SU-DHL-6 (cell line): Measurements from ENCODE around the gene WARS2.

Experiments
- H2AFZ ChIP-seq: fragments of 200-600 bp; sonication (generic); 2 replicates; pipeline ENCODE4 v1.6.1; 2014; ENCODE audit warnings: low read depth, mild to moderate bottlenecking, moderate library complexity, mixed read lengths, antibody characterized with exemption, low read length; ENCODE audit not compliant: severe bottlenecking
- H3F3A ChIP-seq: fragments of 200-600 bp; shearing (Covaris generic); 2 replicates; pipeline ENCODE4 v1.6.0; 2016; ENCODE audit warnings: antibody characterized with exemption, mild to moderate bottlenecking; ENCODE audit not compliant: insufficient read depth
- H3K27ac ChIP-seq: fragments of 200-600 bp; sonication (generic); 2 replicates; pipeline ENCODE4 v1.5.1; 2016; ENCODE audit warnings: low read depth, mild to moderate bottlenecking, low read length, moderate library complexity, mixed read lengths
- H3K27me3 ChIP-seq: fragments of 200-600 bp; sonication (generic), shearing (Covaris generic); 2 replicates; pipeline ENCODE4 v1.6.0; 2014; ENCODE audit warnings: mild to moderate bottlenecking, low read length
- H3K36me3 ChIP-seq: fragments of 200-600 bp; sonication (generic); 2 replicates; pipeline ENCODE4 v1.6.1; 2014; ENCODE audit warnings: mild to moderate bottlenecking, low read length, mixed read lengths
- H3K4me2 ChIP-seq: fragments of 300-600, 200-600 bp; shearing (Covaris generic), sonication (generic); 2 replicates; pipeline ENCODE4 v1.6.0; 2014; ENCODE audit warnings: low read length, low read depth, mild to moderate bottlenecking; ENCODE audit not compliant: poor library complexity, severe bottlenecking
- H3K4me3 ChIP-seq: fragments of 200-600 bp; sonication (generic); 2 replicates; pipeline ENCODE4 v1.5.1; 2014; ENCODE audit warnings: antibody characterized with exemption, low read length, mild to moderate bottlenecking, mixed read lengths; ENCODE audit not compliant: insufficient read depth, poor library complexity, severe bottlenecking
- H3K79me2 ChIP-seq: fragments of 200-600 bp; sonication (generic); 2 replicates; pipeline ENCODE4 v1.6.1; 2014; ENCODE audit warnings: mild to moderate bottlenecking, low read length, moderate library complexity; ENCODE audit not compliant: insufficient read depth
- H3K9ac ChIP-seq: fragments of 200-600 bp; sonication (generic); 2 replicates; pipeline ENCODE4 v1.7.0; 2014; ENCODE audit warnings: mild to moderate bottlenecking, low read length
- H3K9me2 ChIP-seq: fragments of 200-600 bp; sonication (generic); replicated peaks from 2 replicates; pipeline ENCODE4 v1.6.1; 2014; ENCODE audit warnings: low read length; ENCODE audit not compliant: insufficient read depth
- H3K9me3 ChIP-seq: fragments of 200-600 bp; sonication (generic); 2 replicates; pipeline ENCODE4 v1.6.1; 2014; ENCODE audit warnings: low read length, mixed read lengths; ENCODE audit not compliant: insufficient read depth
- H4K20me1 ChIP-seq: fragments of 200-600 bp; sonication (generic); 2 replicates; pipeline ENCODE4 v1.6.1; 2014; ENCODE audit warnings: low read depth, mild to moderate bottlenecking, antibody characterized with exemption, low read length, moderate library complexity, mixed read lengths
- CTCF ChIP-seq: fragments of 200-600 bp; sonication (generic); IDR thresholded peaks from one replicate; pipeline ENCODE4 v1.5.1; 2017; ENCODE audit warnings: antibody characterized with exemption, mild to moderate bottlenecking, low read length, moderate library complexity; ENCODE audit not compliant: insufficient read depth, poor library complexity, severe bottlenecking
- EZH2phosphoT487 ChIP-seq: fragments of 200-600 bp; sonication (generic), shearing (Covaris generic); conservative IDR thresholded peaks from 2 replicates; pipeline ENCODE4 v1.6.1; 2018; ENCODE audit warnings: mild to moderate bottlenecking, antibody characterized with exemption, low read length, moderate library complexity, mixed read lengths

Gene WARS2

GRCh38 chr1:119079881-119080280 lies 60.6 kb downstream of the WARS2 start:
- H3K9me3 ChIP-seq: no peaks in the 10 kb centered on the region
- H3K4me2 ChIP-seq: no peak overlapping the region
- H4K20me1 ChIP-seq: no peaks in the 10 kb centered on the region
- no peak overlapping the region for H3K27ac ChIP-seq
- TF ChIP-seq EZH2phosphoT487 (no peak), CTCF (no peak)
- H3K9me2 ChIP-seq: no peaks in the 10 kb centered on the region
- no peak overlapping the region for H3K4me3 ChIP-seq
- no peaks in the 10 kb centered on the region for H3K27me3 ChIP-seq
- H3K79me2 ChIP-seq: no peaks in the 10 kb centered on the region
- H3K36me3 ChIP-seq: no peaks in the 10 kb centered on the region
- no peak overlapping the region for H3K9ac ChIP-seq
- no peaks in the 10 kb centered on the region for H3F3A ChIP-seq
- H2AFZ ChIP-seq: no peak overlapping the region

- no peaks in the 10 kb centered on the region for H3K9me3 ChIP-seq
- H2AFZ ChIP-seq: no peak overlapping the region
- no peaks in the 10 kb centered on the region for H3K9me2 ChIP-seq
- H4K20me1 ChIP-seq: no peaks in the 10 kb centered on the region
- no peaks in the 10 kb centered on the region for H3K79me2 ChIP-seq
- H3F3A ChIP-seq: no peaks in the 10 kb centered on the region
- H3K9ac ChIP-seq: no peak overlapping the region
- no peak overlapping the region for H3K4me3 ChIP-seq
- no peak overlapping the region for H3K4me2 ChIP-seq
- no peaks in the 10 kb centered on the region for H3K36me3 ChIP-seq
- H3K27me3 ChIP-seq: no peaks in the 10 kb centered on the region
- TF ChIP-seq EZH2phosphoT487 (no peak), CTCF (no peak)
- H3K27ac ChIP-seq: no peak overlapping the region
Measured at GRCh38 chr1:119075614-119076013, 64.8 kb downstream of the WARS2 start.

GRCh38 chr1:119071321-119071720 lies 69.1 kb downstream of the WARS2 start:
- Histone ChIP-seq H3K27me3 (no peaks in the 10 kb centered on the region), H3K9me2 (no peaks in the 10 kb centered on the region), H3K9me3 (no peaks in the 10 kb centered on the region), H3K79me2 (no peaks in the 10 kb centered on the region), H3K9ac (no peak overlapping the region), H2AFZ (no peak overlapping the region), H3K4me3 (no peak overlapping the region), H4K20me1 (no peaks in the 10 kb centered on the region), H3K27ac (no peak overlapping the region), H3K4me2 (no peak overlapping the region), H3F3A (no peaks in the 10 kb centered on the region), H3K36me3 (no peaks in the 10 kb centered on the region)
- TF ChIP-seq CTCF (no peak), EZH2phosphoT487 (no peak)

DNA sequence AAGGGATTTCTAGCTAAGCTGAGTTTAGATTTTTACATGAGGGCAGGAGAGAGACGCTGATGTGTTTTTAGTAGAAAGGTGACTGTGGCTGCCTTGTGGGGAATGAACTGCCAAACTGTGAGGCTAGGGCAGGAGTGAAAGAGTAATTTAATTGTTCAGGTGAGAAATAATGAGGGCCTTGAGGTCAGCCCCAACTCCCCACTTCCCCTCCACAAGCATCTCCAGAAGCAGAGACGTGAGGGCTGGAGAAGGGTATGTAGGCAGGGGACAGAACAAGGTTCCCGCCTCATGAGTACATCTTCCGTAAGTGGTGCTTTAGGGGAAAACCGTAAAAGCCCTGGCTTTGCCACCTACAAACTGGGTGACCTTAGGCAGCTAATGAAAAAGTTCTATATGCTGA lies 70.8 kb downstream of the WARS2 start:
- no peaks in the 10 kb centered on the region for H4K20me1 ChIP-seq
- H3K27ac ChIP-seq: no peak overlapping the region
- no peaks in the 10 kb centered on the region for H3K9me3 ChIP-seq
- H3K9me2 ChIP-seq: no peaks in the 10 kb centered on the region
- H3K79me2 ChIP-seq: no peaks in the 10 kb centered on the region
- no peaks in the 10 kb centered on the region for H3F3A ChIP-seq
- H2AFZ ChIP-seq: no peak overlapping the region
- TF ChIP-seq EZH2phosphoT487 (no peak), CTCF (no peak)
- H3K27me3 ChIP-seq: no peaks in the 10 kb centered on the region
- H3K9ac ChIP-seq: no peak overlapping the region
- no peak overlapping the region for H3K4me2 ChIP-seq
- H3K36me3 ChIP-seq: no peaks in the 10 kb centered on the region
- no peak overlapping the region for H3K4me3 ChIP-seq
